CD4-positive, alpha-beta memory T cell (primary cell): ENCODE measurements around the gene CLCN5. TPM values are rescaled to one million over a fixed set of nuclear protein-coding genes. Genes with fewer than 3 reads are reported as not detected.

ENCODE experiments used
- CTCF ChIA-PET: fragments of 350-600 bp; sonication (Branson Sonifier 250); formaldehyde crosslinking; loops from one replicate; lab custom pipeline; 2021; ENCODE audit warnings: inconsistent platforms; ENCODE audit not compliant: partially characterized antibody; lab: Charles Lee
- POLR2A ChIA-PET: fragments of 350-600 bp; sonication (Branson Sonifier 250); formaldehyde crosslinking; loops from one replicate; lab custom pipeline; 2021; ENCODE audit not compliant: partially characterized antibody; lab: Charles Lee
- DNase-seq, 5 donors: peaks; one replicate each; pipeline versions ENCODE4 v3.0.0 to v3.0.0-alpha.2; 2020 to 2022; ENCODE audit warnings: mixed read lengths in 1 of 5
- H3K27ac ChIP-seq: one replicate; pipeline ENCODE4 v1.7.0; 2013; ENCODE audit warnings: low read depth, low read length
- H3K27me3 ChIP-seq: 2 replicates; pipeline ENCODE4 v1.7.0; 2013; ENCODE audit warnings: mild to moderate bottlenecking, low read length, moderate library complexity; ENCODE audit not compliant: insufficient read depth
- H3K36me3 ChIP-seq: 2 replicates; pipeline ENCODE4 v1.7.0; 2013; ENCODE audit warnings: mild to moderate bottlenecking, low read length, moderate library complexity; ENCODE audit not compliant: insufficient read depth
- H3K4me1 ChIP-seq: 2 replicates; pipeline ENCODE4 v1.7.0; 2013; ENCODE audit warnings: mild to moderate bottlenecking, low read length, moderate library complexity; ENCODE audit not compliant: insufficient read depth
- H3K4me3 ChIP-seq, 2 donors: one replicate each; pipeline ENCODE4 v1.7.0; 2013; ENCODE audit warnings: low read length in 2 of 2, mild to moderate bottlenecking in 1 of 2
- H3K9me3 ChIP-seq, 2 donors: one replicate each; pipeline ENCODE4 v1.7.0; 2013; ENCODE audit warnings: low read length in 2 of 2, control low read depth in 1 of 2; ENCODE audit not compliant: control insufficient read depth in 1 of 2
- H3K27ac Mint-ChIP-seq, 7 donors: one replicate each; pipeline ENCODE4 v1.8.0; 2020 to 2021; ENCODE audit warnings: mixed read lengths in 7 of 7, mild to moderate bottlenecking in 6 of 7, inconsistent platforms in 3 of 7, moderate library complexity in 3 of 7
- H3K27me3 Mint-ChIP-seq, 2 donors: one replicate each; pipeline ENCODE4 v1.8.0; 2020 to 2021; ENCODE audit warnings: mixed read lengths in 2 of 2
- H3K36me3 Mint-ChIP-seq, 2 donors: one replicate each; pipeline ENCODE4 v1.8.0; 2020 to 2021; ENCODE audit warnings: mixed read lengths in 2 of 2, inconsistent platforms in 1 of 2, mild to moderate bottlenecking in 1 of 2
- H3K4me1 Mint-ChIP-seq, 4 donors: one replicate each; pipeline ENCODE4 v1.8.0; 2020 to 2021; ENCODE audit warnings: mixed read lengths in 4 of 4, mild to moderate bottlenecking in 1 of 4
- H3K4me3 Mint-ChIP-seq, 8 donors: one replicate each; pipeline ENCODE4 v1.8.0; 2020 to 2021; ENCODE audit warnings: mixed read lengths in 8 of 8, mild to moderate bottlenecking in 7 of 8, moderate library complexity in 6 of 8, inconsistent platforms in 3 of 8
- H3K9me3 Mint-ChIP-seq, 8 donors: one replicate each; pipeline ENCODE4 v1.8.0; 2020 to 2021; ENCODE audit warnings: mixed read lengths in 8 of 8, mild to moderate bottlenecking in 5 of 8, inconsistent platforms in 3 of 8, moderate library complexity in 1 of 8
- intact Hi-C: fragments of 100-400 bp; cut with micrococcal nuclease; formaldehyde crosslinking; loops from one replicate; pipeline ENCODE4 v1.15.1; 2023
- polyA plus RNA-seq, 2 donors: library from polyadenylated mRNA; unstranded; fragments of 300-500 nt; fragmentation: Illumina TruSeq; gene quantifications; one replicate each; pipeline ENCODE4 v1.2.3, GENCODE V29; 2021
- total RNA-seq, 2 experiments: library from RNA; stranded (reverse); gene quantifications; one replicate each; pipeline ENCODE4 v1.2.3, GENCODE V29; 2021

The CLCN5 gene
- total and polyA plus RNA-seq, 4 experiments from 2014 or later: 0.50 to 2.4 (median 1.3) TPM

DNA sequence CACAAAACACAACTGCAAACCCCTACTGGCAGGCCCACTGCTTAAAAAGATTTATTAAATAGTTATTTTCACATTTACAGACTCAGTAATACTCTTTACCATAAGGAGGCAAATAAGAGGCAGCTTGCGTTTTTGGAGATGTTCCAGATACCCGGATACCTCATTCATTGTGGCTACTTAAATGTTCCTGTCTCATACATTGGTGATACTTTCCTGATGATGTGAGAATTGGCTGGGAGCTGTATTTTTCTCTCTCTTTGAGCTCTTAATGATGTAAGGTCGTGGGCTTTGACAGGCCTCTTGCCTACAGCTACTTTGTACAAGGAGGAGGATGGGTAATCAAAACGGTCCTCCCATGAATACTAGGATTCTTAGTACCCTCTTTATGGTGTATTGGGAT is 176.9 kb downstream of the CLCN5 start:
- DNase-seq: no peak
- Histone ChIP-seq H3K4me1 (no peaks in the 10 kb centered on the region), H3K36me3 (no peaks in the 10 kb centered on the region), H3K9me3 (no peaks in the 10 kb centered on the region), H3K27ac (no peak overlapping the region), H3K4me3 (no peak overlapping the region), H3K27me3 (no peaks in the 10 kb centered on the region)
- no peaks in the 10 kb centered on the region for H3K27me3 Mint-ChIP-seq
- intact Hi-C loops: no loop called here
- no peaks in the 10 kb centered on the region for H3K9me3 Mint-ChIP-seq
- no peaks in the 10 kb centered on the region for H3K36me3 Mint-ChIP-seq
- no peak overlapping the region for H3K4me3 Mint-ChIP-seq
- no peak overlapping the region for H3K27ac Mint-ChIP-seq
- CTCF ChIA-PET: interaction anchor here (1.8 kb wide), 1 partner anchor 485 kb away, joined by 4 read pairs; no protein-coding TSS in a partner anchor
- no peaks in the 10 kb centered on the region for H3K4me1 Mint-ChIP-seq
- POLR2A ChIA-PET: no interaction called here

GRCh38 chrX:50100188-50100587 is 177.8 kb downstream of the CLCN5 start:
- Mint-ChIP-seq H3K9me3 (no peaks in the 10 kb centered on the region), H3K27me3 (peaks cover 0 to 2% of the 10 kb centered on the region in 2 donors), H3K4me1 (no peaks in the 10 kb centered on the region), H3K27ac (no peak overlapping the region), H3K4me3 (no peak overlapping the region), H3K36me3 (no peaks in the 10 kb centered on the region)
- Histone ChIP-seq H3K4me1 (no peaks in the 10 kb centered on the region), H3K27me3 (no peaks in the 10 kb centered on the region), H3K27ac (no peak overlapping the region), H3K36me3 (no peaks in the 10 kb centered on the region), H3K4me3 (no peak overlapping the region), H3K9me3 (no peaks in the 10 kb centered on the region)
- ChIA-PET POLR2A (no interaction called here), CTCF (interaction anchor here (1.1 to 1.8 kb wide), 2 partner anchors 480 to 484 kb away, joined by 3 to 4 read pairs; no protein-coding TSS in a partner anchor)
- intact Hi-C loops: loop anchor here (10.0 kb wide), 1 partner anchor 485 kb away; no protein-coding TSS in a partner anchor
- DNase-seq: no peak

- ChIA-PET POLR2A (no interaction called here), CTCF (no interaction called here)
- H3K27me3 ChIP-seq: no peaks in the 10 kb centered on the region
- H3K27me3 Mint-ChIP-seq: peaks cover 0 to 3% of the 10 kb centered on the region in 2 donors
- no peaks in the 10 kb centered on the region for H3K9me3 Mint-ChIP-seq
- H3K9me3 ChIP-seq: no peaks in the 10 kb centered on the region
- H3K27ac Mint-ChIP-seq: no peak overlapping the region
- no peak overlapping the region for H3K4me3 Mint-ChIP-seq
- intact Hi-C loops: loop anchor here (10.0 kb wide), 1 partner anchor 482 kb away; no protein-coding TSS in a partner anchor
- no peak for DNase-seq
- H3K4me1 ChIP-seq: no peaks in the 10 kb centered on the region
- H3K36me3 ChIP-seq: no peaks in the 10 kb centered on the region
- no peak overlapping the region for H3K4me3 ChIP-seq
- no peak overlapping the region for H3K27ac ChIP-seq
- no peaks in the 10 kb centered on the region for H3K4me1 Mint-ChIP-seq
- H3K36me3 Mint-ChIP-seq: no peaks in the 10 kb centered on the region
These were observed 180.8 kb downstream of the CLCN5 start for GRCh38 chrX:50103176-50103575.

GRCh38 chrX:50103866-50104566 is 181.6 kb downstream of the CLCN5 start:
- Histone ChIP-seq H3K27me3 (no peaks in the 10 kb centered on the region), H3K4me3 (no peak overlapping the region), H3K4me1 (no peaks in the 10 kb centered on the region), H3K36me3 (no peaks in the 10 kb centered on the region), H3K27ac (no peak overlapping the region), H3K9me3 (no peaks in the 10 kb centered on the region)
- no peaks in the 10 kb centered on the region for H3K36me3 Mint-ChIP-seq
- no peaks in the 10 kb centered on the region for H3K4me1 Mint-ChIP-seq
- ChIA-PET CTCF (no interaction called here), POLR2A (no interaction called here)
- H3K27ac Mint-ChIP-seq: no peak overlapping the region
- no peak overlapping the region for H3K4me3 Mint-ChIP-seq
- H3K9me3 Mint-ChIP-seq: no peaks in the 10 kb centered on the region
- intact Hi-C loops: loop anchor here (10.0 kb wide), 1 partner anchor 481 kb away; no protein-coding TSS in a partner anchor
- no peak for DNase-seq
- peaks cover 0 to 3% of the 10 kb centered on the region in 2 donors for H3K27me3 Mint-ChIP-seq

- H3K27me3 ChIP-seq: no peaks in the 10 kb centered on the region
- Mint-ChIP-seq H3K27ac (no peak overlapping the region), H3K4me3 (no peak overlapping the region), H3K4me1 (no peaks in the 10 kb centered on the region), H3K9me3 (no peaks in the 10 kb centered on the region), H3K27me3 (peaks cover 0 to 3% of the 10 kb centered on the region in 2 donors), H3K36me3 (no peaks in the 10 kb centered on the region)
- H3K4me1 ChIP-seq: no peaks in the 10 kb centered on the region
- no peaks in the 10 kb centered on the region for H3K36me3 ChIP-seq
- H3K9me3 ChIP-seq: no peaks in the 10 kb centered on the region
- intact Hi-C loops: loop anchor here (10.0 kb wide), 1 partner anchor 479 kb away; no protein-coding TSS in a partner anchor
- DNase-seq: no peak
- POLR2A ChIA-PET: no interaction called here
- no peak overlapping the region for H3K27ac ChIP-seq
- H3K4me3 ChIP-seq: no peak overlapping the region
- CTCF ChIA-PET: no interaction called here
These were observed 183.8 kb downstream of the CLCN5 start for GRCh38 chrX:50106051-50106675.

DNA sequence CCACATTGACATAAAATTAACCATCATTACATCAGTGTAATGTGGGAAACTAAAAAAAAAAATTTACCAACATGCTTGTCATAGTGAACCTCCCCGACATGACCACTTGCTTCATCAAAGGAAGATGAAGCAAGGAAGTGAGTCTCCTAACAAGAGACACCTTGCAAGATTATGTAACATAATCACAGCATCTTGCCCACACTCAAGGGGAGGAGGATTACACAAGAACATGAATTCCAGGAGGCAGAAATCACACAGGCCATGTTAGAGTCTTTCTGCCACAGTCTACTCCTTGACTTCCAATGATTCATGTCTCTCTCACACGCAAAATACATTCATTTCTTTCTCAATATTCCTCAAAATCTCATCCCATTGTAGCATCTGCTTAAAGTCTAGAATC is 185.1 kb downstream of the CLCN5 start:
- H3K27me3 Mint-ChIP-seq: peaks cover 0 to 3% of the 10 kb centered on the region in 2 donors
- Histone ChIP-seq H3K9me3 (no peaks in the 10 kb centered on the region), H3K27me3 (no peaks in the 10 kb centered on the region), H3K4me1 (no peaks in the 10 kb centered on the region), H3K27ac (no peak overlapping the region), H3K36me3 (no peaks in the 10 kb centered on the region), H3K4me3 (no peak overlapping the region)
- no peaks in the 10 kb centered on the region for H3K4me1 Mint-ChIP-seq
- no peaks in the 10 kb centered on the region for H3K9me3 Mint-ChIP-seq
- no peak for DNase-seq
- H3K4me3 Mint-ChIP-seq: no peak overlapping the region
- intact Hi-C loops: loop anchor here (10.0 kb wide), 1 partner anchor 477 kb away; no protein-coding TSS in a partner anchor
- H3K27ac Mint-ChIP-seq: no peak overlapping the region
- H3K36me3 Mint-ChIP-seq: no peaks in the 10 kb centered on the region
- CTCF ChIA-PET: no interaction called here
- POLR2A ChIA-PET: no interaction called here

GRCh38 chrX:50108264-50108663 is 185.9 kb downstream of the CLCN5 start:
- no peaks in the 10 kb centered on the region for H3K9me3 Mint-ChIP-seq
- no peaks in the 10 kb centered on the region for H3K4me1 ChIP-seq
- peaks cover 0 to 3% of the 10 kb centered on the region in 2 donors for H3K27me3 Mint-ChIP-seq
- H3K27ac Mint-ChIP-seq: no peak overlapping the region
- no peaks in the 10 kb centered on the region for H3K4me1 Mint-ChIP-seq
- H3K4me3 Mint-ChIP-seq: no peak overlapping the region
- no peak for DNase-seq
- no peak overlapping the region for H3K4me3 ChIP-seq
- H3K27ac ChIP-seq: no peak overlapping the region
- H3K9me3 ChIP-seq: no peaks in the 10 kb centered on the region
- no peaks in the 10 kb centered on the region for H3K36me3 Mint-ChIP-seq
- H3K36me3 ChIP-seq: no peaks in the 10 kb centered on the region
- intact Hi-C loops: loop anchor here (10.0 kb wide), 1 partner anchor 477 kb away; no protein-coding TSS in a partner anchor
- ChIA-PET POLR2A (no interaction called here), CTCF (no interaction called here)
- no peaks in the 10 kb centered on the region for H3K27me3 ChIP-seq
